T-cell (primary cell): ENCODE results near the gene TOPBP1. TPM values are rescaled to one million over a fixed set of nuclear protein-coding genes. Genes with fewer than 3 reads are reported as not detected.

ENCODE experiments used
- ATAC-seq, 4 experiments: fragments of 200-7000 bp in 3 of 4; fragments of 150-1000 bp in 1 of 4; cut with Tn5 transposase; replicated peaks in 1 of 4; 1 replicate in 3 of 4; 2 replicates in 1 of 4; pipeline ENCODE4 v1.10.0; 2021; ENCODE audit warnings: moderate library complexity in 3 of 4, mild to moderate bottlenecking in 2 of 4, moderate number of reproducible peaks in 1 of 4
- CTCF ChIA-PET, 2 donors: fragments of 300-600 bp; sonication (Branson Sonifier 250); formaldehyde crosslinking; loops; one replicate each; lab custom pipeline; 2022; ENCODE audit warnings: antibody characterized with exemption in 2 of 2; lab: Charles Lee
- POLR2A ChIA-PET, 2 donors: fragments of 300-600 bp; sonication (Branson Sonifier 250); formaldehyde crosslinking; loops; one replicate each; lab custom pipeline; 2022; ENCODE audit warnings: antibody characterized with exemption in 2 of 2; lab: Charles Lee
- DNase-seq, 35 experiments: peaks; one replicate each; pipeline versions ENCODE4 v3.0.0 to v3.0.0-alpha.2; 2013 to 2023
- H3K27ac ChIP-seq: one replicate; pipeline ENCODE4 v1.5.1; 2013; ENCODE audit warnings: low read length
- H3K27me3 ChIP-seq, 2 experiments: replicated peaks in 1 of 2; 1 replicate in 1 of 2; 2 replicates in 1 of 2; pipeline versions ENCODE4 v1.6.1 to v1.7.0; 2013; ENCODE audit warnings: low read length in 1 of 2, mixed read lengths in 1 of 2; ENCODE audit not compliant: control insufficient read depth in 2 of 2, insufficient read depth in 2 of 2; ENCODE audit errors: extremely low read depth in 1 of 2
- H3K36me3 ChIP-seq, 2 donors: 1 replicate in 1 of 2; 2 replicates in 1 of 2; pipeline versions ENCODE4 v1.6.1 to v1.7.0; 2013; ENCODE audit warnings: low read length in 1 of 2; ENCODE audit not compliant: control insufficient read depth in 2 of 2, insufficient read depth in 1 of 2; ENCODE audit errors: extremely low read depth in 1 of 2
- H3K4me1 ChIP-seq, 2 experiments: 1 replicate in 1 of 2; 2 replicates in 1 of 2; pipeline versions ENCODE4 v1.6.1 to v1.7.0; 2013; ENCODE audit warnings: low read length in 2 of 2, mixed read lengths in 1 of 2; ENCODE audit not compliant: insufficient read depth in 2 of 2, control insufficient read depth in 1 of 2; ENCODE audit errors: extremely low read depth in 1 of 2
- H3K4me3 ChIP-seq, 2 donors: 1 replicate in 1 of 2; 2 replicates in 1 of 2; pipeline versions ENCODE4 v1.5.1 to v1.7.0; 2013; ENCODE audit warnings: mild to moderate bottlenecking in 2 of 2, low read length in 1 of 2, moderate library complexity in 1 of 2; ENCODE audit not compliant: control insufficient read depth in 1 of 2; ENCODE audit errors: extremely low read depth in 1 of 2
- H3K9me3 ChIP-seq: 2 replicates; pipeline ENCODE4 v1.7.0; 2013
- H3K27ac Mint-ChIP-seq, 2 donors: one replicate each; pipeline ENCODE4 v1.8.0; 2020 to 2021; ENCODE audit warnings: mild to moderate bottlenecking in 2 of 2, mixed read lengths in 2 of 2
- H3K27me3 Mint-ChIP-seq, 2 donors: one replicate each; pipeline ENCODE4 v1.8.0; 2021 to 2022; ENCODE audit warnings: mixed read lengths in 2 of 2
- H3K36me3 Mint-ChIP-seq: one replicate; pipeline ENCODE4 v1.8.0; 2021; ENCODE audit warnings: mixed read lengths
- H3K4me1 Mint-ChIP-seq, 3 donors: one replicate each; pipeline ENCODE4 v1.8.0; 2020 to 2022; ENCODE audit warnings: mixed read lengths in 3 of 3, mild to moderate bottlenecking in 1 of 3
- H3K4me3 Mint-ChIP-seq, 3 donors: one replicate each; pipeline ENCODE4 v1.8.0; 2020 to 2022; ENCODE audit warnings: mild to moderate bottlenecking in 3 of 3, mixed read lengths in 3 of 3, moderate library complexity in 3 of 3
- H3K9me3 Mint-ChIP-seq, 3 donors: one replicate each; pipeline ENCODE4 v1.8.0; 2020 to 2022; ENCODE audit warnings: mixed read lengths in 3 of 3
- WGBS: methylation state at CpG from one replicate; pipeline ENCODE4 v1.1.5; 2013; ENCODE audit warnings: missing lambda C conversion rate; ENCODE audit not compliant: insufficient coverage; 5-methylcytosine and 5-hydroxymethylcytosine counted together
- total RNA-seq, 35 experiments: library from RNA in 6 of 35; stranded (reverse) in 6 of 35; fragments of 120-200 nt in 1 of 35; gene quantifications; one replicate each; pipeline versions ENCODE4 v1.2.1 to v1.2.4 and lab custom pipeline; 2013 to 2026

Gene TOPBP1
- total RNA-seq, 5 donors from 2014 or later (not counting 1 experiment from before 2014, with no cell fraction given) = 27.8 to 37.8 (median 30.0) TPM

DNA sequence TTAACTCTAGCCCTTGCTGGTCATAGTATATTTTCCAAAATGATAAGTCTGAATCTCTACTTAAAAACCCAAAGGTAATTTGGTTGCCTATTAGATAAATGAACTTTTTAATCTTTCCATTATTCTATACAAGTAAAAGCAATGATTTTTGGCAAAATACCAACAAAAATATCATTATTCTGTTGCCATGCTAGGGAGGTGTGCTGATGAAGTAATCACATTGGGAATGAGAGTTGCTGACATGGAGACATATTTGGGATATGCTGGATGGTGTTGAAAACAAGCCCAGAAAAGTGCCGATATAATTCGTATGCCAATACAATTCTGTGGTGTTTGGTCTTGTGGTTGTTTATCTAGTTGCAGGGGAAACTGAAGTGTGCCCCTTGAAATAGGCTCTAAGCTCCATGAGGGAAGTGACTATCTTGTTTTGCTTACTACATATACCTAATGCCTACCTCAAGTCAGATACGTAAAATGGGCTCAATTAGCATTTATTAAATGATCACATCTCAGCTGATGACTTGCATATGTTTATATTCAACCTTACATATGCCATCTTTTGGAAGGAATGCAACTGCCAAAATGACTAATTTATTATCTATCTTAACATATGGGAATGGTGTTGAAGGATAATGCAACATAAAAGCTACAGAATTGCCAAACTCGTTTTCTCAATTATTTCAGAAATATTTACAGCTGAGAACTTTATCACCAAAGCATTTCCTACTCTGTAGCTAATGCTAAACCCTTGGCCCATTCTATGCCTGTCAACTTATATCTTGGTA, 5.8 kb downstream of the TOPBP1 start:
- H3K4me1 Mint-ChIP-seq = peaks cover 21% of the 10 kb centered on the region in 3 donors
- ChIA-PET POLR2A (interaction anchor here (0.5 to 0.6 kb wide), 2 partner anchors 833 to 935 kb away, joined by 3 read pairs; no protein-coding TSS in a partner anchor), CTCF (no interaction called here)
- no peak overlapping the region for H3K27ac Mint-ChIP-seq
- H3K36me3 ChIP-seq = peaks cover 0 to 58% of the 10 kb centered on the region in 2 donors
- no peaks in the 10 kb centered on the region for H3K9me3 Mint-ChIP-seq
- no peaks in the 10 kb centered on the region for H3K27me3 Mint-ChIP-seq
- no peak for DNase-seq
- no peak for ATAC-seq
- H3K36me3 Mint-ChIP-seq = peaks cover 42% of the 10 kb centered on the region
- H3K4me3 ChIP-seq = no peak overlapping the region
- H3K27ac ChIP-seq = no peak overlapping the region
- H3K9me3 ChIP-seq = no peaks in the 10 kb centered on the region
- no peak overlapping the region for H3K4me3 Mint-ChIP-seq
- 100% methylated on average over 2 of the region's 4 CpGs for WGBS
- peaks cover under 1 to 8% of the 10 kb centered on the region in 2 experiments for H3K4me1 ChIP-seq
- H3K27me3 ChIP-seq = no peaks in the 10 kb centered on the region

DNA sequence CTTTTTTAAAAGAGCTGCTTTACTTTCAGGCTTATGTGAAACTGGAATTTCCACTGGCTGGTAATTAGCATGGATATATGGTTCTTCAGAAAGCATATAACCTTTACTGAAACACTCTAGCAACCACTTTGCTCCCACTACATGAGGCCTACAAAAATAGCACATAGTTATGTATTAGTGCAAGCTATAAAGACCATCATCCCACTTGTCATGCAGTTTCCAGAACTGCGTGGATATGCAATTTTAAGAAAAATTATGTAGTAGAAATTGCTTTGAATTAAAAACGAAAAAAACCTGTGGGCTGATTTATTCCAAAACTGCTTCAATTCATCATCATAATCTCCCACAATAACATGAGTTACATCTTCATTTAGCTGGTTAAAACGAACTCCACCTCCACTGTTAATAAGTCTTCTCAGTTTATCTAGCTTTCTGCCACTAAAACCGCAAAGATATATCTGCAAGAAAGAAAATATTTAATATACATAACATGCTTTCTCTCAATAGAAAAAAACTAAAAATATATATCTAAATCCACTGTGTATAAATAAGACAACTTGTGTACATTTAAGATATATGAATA, 12.2 kb downstream of the TOPBP1 start:
- Mint-ChIP-seq H3K36me3 (peaks cover 41% of the 10 kb centered on the region), H3K4me3 (no peak overlapping the region), H3K4me1 (no peaks in the 10 kb centered on the region), H3K27ac (no peak overlapping the region), H3K27me3 (no peaks in the 10 kb centered on the region), H3K9me3 (no peaks in the 10 kb centered on the region)
- Histone ChIP-seq H3K9me3 (no peaks in the 10 kb centered on the region), H3K4me3 (no peak overlapping the region), H3K27ac (no peak overlapping the region), H3K4me1 (no peaks in the 10 kb centered on the region), H3K36me3 (peaks cover 0 to 50% of the 10 kb centered on the region in 2 donors), H3K27me3 (no peaks in the 10 kb centered on the region)
- ChIA-PET CTCF (no interaction called here), POLR2A (interaction anchor here (0.5 to 0.7 kb wide), 2 partner anchors 971 to 1143 kb away, joined by 4 to 9 read pairs; no protein-coding TSS in a partner anchor)
- WGBS = no CpG with 5 or more reads among the region's 4 CpGs
- DNase-seq (no peak), ATAC-seq (no peak)

DNA sequence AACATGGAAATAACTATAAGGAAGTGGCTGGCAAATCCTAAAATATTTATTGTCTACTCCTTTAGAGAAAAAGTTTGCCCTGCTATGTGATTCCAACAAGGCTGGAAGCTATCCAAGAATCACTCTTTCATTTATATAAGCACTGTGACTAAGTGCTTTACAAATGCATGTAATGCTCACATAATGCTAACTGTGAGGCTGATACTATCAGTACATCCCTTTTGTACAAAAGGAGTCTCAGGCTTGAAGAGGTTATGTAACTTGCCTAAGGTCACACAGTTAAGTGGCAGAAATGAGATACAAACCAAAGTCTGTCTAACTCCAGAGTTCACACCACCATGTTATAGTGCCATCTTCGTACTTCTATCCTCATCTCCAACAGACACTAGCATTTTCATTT, 17.0 kb downstream of the TOPBP1 start:
- Histone ChIP-seq H3K27ac (no peak overlapping the region), H3K36me3 (peaks cover 3 to 53% of the 10 kb centered on the region in 2 donors), H3K4me3 (no peak overlapping the region), H3K9me3 (no peaks in the 10 kb centered on the region), H3K27me3 (no peaks in the 10 kb centered on the region), H3K4me1 (no peaks in the 10 kb centered on the region)
- POLR2A ChIA-PET = no interaction called here
- Mint-ChIP-seq H3K9me3 (no peaks in the 10 kb centered on the region), H3K27ac (no peak overlapping the region), H3K36me3 (peaks cover 52% of the 10 kb centered on the region), H3K4me3 (no peak overlapping the region), H3K27me3 (no peaks in the 10 kb centered on the region), H3K4me1 (no peaks in the 10 kb centered on the region)
- WGBS = no CpG with 5 or more reads among the region's 1 CpG
- DNase-seq = no peak
- ATAC-seq = no peak
- CTCF ChIA-PET = no interaction called here

DNA sequence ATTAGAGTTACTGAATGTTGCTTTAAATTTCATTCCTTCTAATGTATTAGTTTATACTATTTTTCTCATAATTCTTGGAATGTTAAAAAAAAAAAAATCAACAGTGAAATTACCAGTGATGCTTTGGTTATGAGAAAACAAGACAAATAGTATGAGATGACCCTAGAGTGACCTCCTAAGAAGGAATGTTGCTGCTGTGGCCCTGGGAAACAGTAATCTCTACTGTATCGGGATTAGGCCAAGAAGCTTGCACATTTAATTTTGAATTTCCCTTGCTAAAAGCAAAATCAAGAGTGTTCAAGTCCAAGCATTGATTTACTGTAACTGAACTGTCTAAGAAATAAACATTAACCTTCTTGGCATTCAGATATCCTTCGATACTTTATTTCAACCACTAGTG, 18.1 kb downstream of the TOPBP1 start:
- no peak overlapping the region for H3K27ac Mint-ChIP-seq
- no peak for ATAC-seq
- H3K27me3 Mint-ChIP-seq = no peaks in the 10 kb centered on the region
- H3K4me1 ChIP-seq = no peaks in the 10 kb centered on the region
- peaks cover 3 to 49% of the 10 kb centered on the region in 2 donors for H3K36me3 ChIP-seq
- CTCF ChIA-PET = no interaction called here
- no peaks in the 10 kb centered on the region for H3K9me3 ChIP-seq
- WGBS = 100% methylated on average over 2 of the region's 2 CpGs
- H3K4me3 ChIP-seq = no peak overlapping the region
- H3K9me3 Mint-ChIP-seq = peaks cover 0 to 7% (median 0%) of the 10 kb centered on the region in 3 donors
- H3K27ac ChIP-seq = no peak overlapping the region
- DNase-seq = no peak
- POLR2A ChIA-PET = no interaction called here
- H3K27me3 ChIP-seq = no peaks in the 10 kb centered on the region
- peaks cover 0 to 3% (median 0%) of the 10 kb centered on the region in 3 donors for H3K4me1 Mint-ChIP-seq
- no peak overlapping the region for H3K4me3 Mint-ChIP-seq
- peaks cover 61% of the 10 kb centered on the region for H3K36me3 Mint-ChIP-seq

DNA sequence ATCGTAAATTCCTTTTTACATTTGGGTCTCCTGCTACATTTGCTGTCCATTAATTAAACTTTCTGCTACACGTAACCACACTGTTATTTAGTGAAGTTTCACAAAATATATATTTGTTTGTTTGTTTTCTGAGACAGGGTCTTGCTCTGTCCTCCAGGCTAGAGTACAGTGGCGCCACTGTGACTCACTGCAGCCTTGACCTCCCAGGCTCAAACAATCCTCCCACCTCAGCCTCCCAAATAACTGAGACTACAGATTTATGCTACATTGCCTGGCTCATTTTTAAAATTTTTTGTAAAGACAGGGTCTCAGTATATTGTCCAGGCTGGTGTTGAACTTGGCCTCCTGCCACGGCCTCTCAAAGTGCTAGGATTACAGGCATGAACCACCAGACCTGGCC, 20.5 kb downstream of the TOPBP1 start:
- ATAC-seq (no peak), DNase-seq (no peak)
- Mint-ChIP-seq H3K4me3 (no peak overlapping the region), H3K36me3 (peaks cover 59% of the 10 kb centered on the region), H3K4me1 (peaks cover 0 to 4% (median 0%) of the 10 kb centered on the region in 3 donors), H3K9me3 (peaks cover 0 to 7% (median 0%) of the 10 kb centered on the region in 3 donors), H3K27me3 (no peaks in the 10 kb centered on the region), H3K27ac (no peak overlapping the region)
- WGBS = no CpG with 5 or more reads among the region's 4 CpGs
- H3K4me1 ChIP-seq = no peaks in the 10 kb centered on the region
- H3K9me3 ChIP-seq = no peaks in the 10 kb centered on the region
- no peaks in the 10 kb centered on the region for H3K27me3 ChIP-seq
- ChIA-PET POLR2A (no interaction called here), CTCF (no interaction called here)
- no peak overlapping the region for H3K4me3 ChIP-seq
- no peak overlapping the region for H3K27ac ChIP-seq
- peaks cover 3 to 53% of the 10 kb centered on the region in 2 donors for H3K36me3 ChIP-seq

DNA sequence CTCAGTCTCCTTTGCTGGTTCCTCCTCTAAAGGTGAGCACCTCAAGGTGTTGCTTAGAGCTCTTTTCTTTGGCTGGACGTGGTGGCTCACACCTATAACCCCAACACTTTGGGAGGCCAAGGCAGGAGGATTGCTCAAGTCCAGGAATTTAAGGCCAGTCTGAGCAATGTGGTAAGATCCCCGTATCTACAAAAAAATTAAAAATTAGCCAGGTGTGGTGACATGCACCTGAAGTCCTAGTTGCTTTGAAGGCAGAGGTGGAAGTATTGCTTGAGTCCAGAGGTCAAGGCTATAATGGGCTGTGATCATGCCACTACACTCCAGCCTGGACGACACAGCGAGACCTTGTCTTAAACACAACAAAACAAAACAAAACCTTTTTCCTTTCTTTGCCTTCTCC, 28.3 kb downstream of the TOPBP1 start:
- Histone ChIP-seq H3K4me3 (no peak overlapping the region), H3K4me1 (no peaks in the 10 kb centered on the region), H3K27me3 (no peaks in the 10 kb centered on the region), H3K9me3 (no peaks in the 10 kb centered on the region), H3K27ac (no peak overlapping the region), H3K36me3 (peaks cover 4 to 73% of the 10 kb centered on the region in 2 donors)
- peaks cover 62% of the 10 kb centered on the region for H3K36me3 Mint-ChIP-seq
- 94% methylated on average over 3 of the region's 4 CpGs for WGBS
- no peaks in the 10 kb centered on the region for H3K27me3 Mint-ChIP-seq
- no peak for DNase-seq
- no peaks in the 10 kb centered on the region for H3K9me3 Mint-ChIP-seq
- H3K4me1 Mint-ChIP-seq = peaks cover 2 to 8% (median 4%) of the 10 kb centered on the region in 3 donors
- H3K4me3 Mint-ChIP-seq = no peak overlapping the region
- ATAC-seq = no peak
- ChIA-PET POLR2A (no interaction called here), CTCF (no interaction called here)
- no peak overlapping the region for H3K27ac Mint-ChIP-seq
